GM21423 (cell line): ENCODE results near the gene SOBP.

ENCODE experiments used
- ATAC-seq: cut with Tn5 transposase; IDR thresholded peaks from one replicate; pipeline ENCODE4 v1.9.1; 2021; ENCODE audit warnings: mild to moderate bottlenecking, moderate library complexity; ENCODE audit not compliant: unreplicated experiment

SOBP gene

GRCh38 chr6:107676042-107676441 is 186.1 kb downstream of the SOBP start:
- no peak for ATAC-seq

GRCh38 chr6:107677399-107677798 is 187.5 kb downstream of the SOBP start:
- ATAC-seq: no peak

GRCh38 chr6:107679457-107679856 is 189.5 kb downstream of the SOBP start:
- ATAC-seq: no peak

- ATAC-seq: no peak
These were observed 192.8 kb downstream of the SOBP start for GRCh38 chr6:107682721-107683120.

- no peak for ATAC-seq
These were observed 193.3 kb downstream of the SOBP start for GRCh38 chr6:107683183-107683582.

GRCh38 chr6:107684996-107685395 is 195.1 kb downstream of the SOBP start:
- ATAC-seq: no peak

- no peak for ATAC-seq
These were observed 199.3 kb downstream of the SOBP start for GRCh38 chr6:107689190-107689589.

GRCh38 chr6:107689951-107690642 is 200.2 kb downstream of the SOBP start:
- no peak for ATAC-seq

GRCh38 chr6:107690643-107691061 is 200.7 kb downstream of the SOBP start:
- ATAC-seq: no peak

GRCh38 chr6:107691062-107691751 is 201.3 kb downstream of the SOBP start:
- no peak for ATAC-seq

- ATAC-seq: no peak
These were observed 202.4 kb downstream of the SOBP start for GRCh38 chr6:107692351-107692750.

GRCh38 chr6:107695061-107695720 is 205.3 kb downstream of the SOBP start:
- no peak for ATAC-seq

GRCh38 chr6:107697682-107698081 is 207.8 kb downstream of the SOBP start:
- ATAC-seq: no peak

GRCh38 chr6:107698146-107698545 is 208.2 kb downstream of the SOBP start:
- no peak for ATAC-seq

GRCh38 chr6:107699254-107699653 is 209.3 kb downstream of the SOBP start:
- no peak for ATAC-seq

GRCh38 chr6:107699697-107700325 is 209.9 kb downstream of the SOBP start:
- ATAC-seq: no peak

- no peak for ATAC-seq
These were observed 213.7 kb downstream of the SOBP start for GRCh38 chr6:107703606-107704005.

- ATAC-seq: no peak
These were observed 214.6 kb downstream of the SOBP start for GRCh38 chr6:107704347-107705013.

GRCh38 chr6:107706516-107707115 is 216.7 kb downstream of the SOBP start:
- no peak for ATAC-seq
